ENCODE results near the gene OR2T29.
"Not testable (repeated sequence)": the region's sequence is repeated elsewhere in the genome, so short reads cannot be mapped to it uniquely, and the experiment has no call there.

Gene OR2T29

GRCh38 chr1:248547383-248547782, 15.2 kb downstream of the OR2T29 start:
- DNase-seq (ENCODE audit: low read depth); H3K4me3 ChIP-seq (ENCODE audit: low read depth, low read length): not testable (repeated sequence)

GRCh38 chr1:248537449-248537848, 25.1 kb downstream of the OR2T29 start:
- H3K4me3 ChIP-seq (ENCODE audit: low read depth, low read length); DNase-seq (ENCODE audit: low read depth): not testable (repeated sequence)

DNA sequence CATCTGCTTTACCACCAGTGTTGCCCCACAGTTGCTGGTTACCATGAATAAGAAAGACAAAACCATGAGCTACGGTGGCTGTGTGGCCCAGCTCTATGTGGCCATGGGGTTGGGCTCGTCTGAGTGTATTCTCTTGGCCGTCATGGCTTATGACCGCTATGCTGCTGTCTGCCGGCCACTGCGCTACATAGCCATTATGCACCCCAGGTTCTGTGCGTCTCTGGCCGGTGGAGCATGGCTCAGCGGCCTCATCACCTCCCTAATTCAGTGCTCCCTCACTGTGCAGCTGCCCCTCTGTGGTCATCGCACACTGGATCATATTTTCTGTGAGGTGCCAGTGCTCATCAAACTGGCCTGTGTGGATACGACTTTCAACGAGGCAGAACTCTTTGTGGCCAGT, 40.7 kb downstream of the OR2T29 start:
- H3K4me3 ChIP-seq (ENCODE audit: low read depth, low read length) = no peak overlapping the region
- TF ChIP-seq, protein P1, sequence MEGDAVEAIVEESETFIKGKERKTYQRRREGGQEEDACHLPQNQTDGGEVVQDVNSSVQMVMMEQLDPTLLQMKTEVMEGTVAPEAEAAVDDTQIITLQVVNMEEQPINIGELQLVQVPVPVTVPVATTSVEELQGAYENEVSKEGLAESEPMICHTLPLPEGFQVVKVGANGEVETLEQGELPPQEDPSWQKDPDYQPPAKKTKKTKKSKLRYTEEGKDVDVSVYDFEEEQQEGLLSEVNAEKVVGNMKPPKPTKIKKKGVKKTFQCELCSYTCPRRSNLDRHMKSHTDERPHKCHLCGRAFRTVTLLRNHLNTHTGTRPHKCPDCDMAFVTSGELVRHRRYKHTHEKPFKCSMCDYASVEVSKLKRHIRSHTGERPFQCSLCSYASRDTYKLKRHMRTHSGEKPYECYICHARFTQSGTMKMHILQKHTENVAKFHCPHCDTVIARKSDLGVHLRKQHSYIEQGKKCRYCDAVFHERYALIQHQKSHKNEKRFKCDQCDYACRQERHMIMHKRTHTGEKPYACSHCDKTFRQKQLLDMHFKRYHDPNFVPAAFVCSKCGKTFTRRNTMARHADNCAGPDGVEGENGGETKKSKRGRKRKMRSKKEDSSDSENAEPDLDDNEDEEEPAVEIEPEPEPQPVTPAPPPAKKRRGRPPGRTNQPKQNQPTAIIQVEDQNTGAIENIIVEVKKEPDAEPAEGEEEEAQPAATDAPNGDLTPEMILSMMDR (IDR thresholded peaks at IDR 0.05; ENCODE audit: insufficient read depth, low read depth, low read length, missing control alignments) = no peak
- DNase-seq (ENCODE audit: low read depth) = no peak

DNA sequence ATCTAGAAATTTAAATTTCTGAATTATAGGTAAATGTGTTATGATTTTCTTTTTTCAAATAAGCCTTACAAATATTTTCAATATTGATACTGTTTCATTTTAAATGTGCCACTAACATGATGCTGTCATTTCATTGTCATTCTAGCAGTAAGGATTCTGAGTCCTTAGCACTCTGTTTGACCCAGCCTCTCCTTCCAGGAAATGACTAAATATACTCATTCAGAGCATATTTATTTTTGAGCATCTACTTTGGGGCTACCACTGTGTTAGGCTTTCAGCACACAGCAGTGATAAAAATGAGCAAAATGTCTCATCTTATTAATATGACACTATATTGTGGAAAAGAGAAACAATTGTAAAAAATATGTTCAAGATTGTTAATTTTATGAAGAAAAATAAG, 52.4 kb downstream of the OR2T29 start:
- not testable (repeated sequence) for H3K4me3 ChIP-seq (ENCODE audit: low read depth, low read length); DNase-seq (ENCODE audit: low read depth)

DNA sequence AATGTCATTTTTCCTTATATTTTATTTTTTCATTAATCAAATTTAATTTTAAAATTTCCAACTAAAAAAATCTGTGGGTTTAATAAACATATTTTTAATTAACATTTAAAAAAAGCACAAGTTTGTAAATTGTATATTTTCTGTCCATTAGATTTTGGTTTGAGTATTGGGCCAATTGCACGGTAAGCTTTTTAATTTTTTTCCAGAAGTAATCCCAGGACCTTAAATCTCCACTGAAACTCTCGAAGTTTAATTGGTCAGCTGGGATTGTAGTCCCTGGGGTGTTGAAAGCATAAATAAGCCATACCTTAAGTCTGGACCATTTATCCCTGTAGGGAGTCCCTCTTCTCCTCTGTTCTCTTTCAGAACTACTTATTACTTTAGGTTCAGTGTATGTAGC, 54.8 kb downstream of the OR2T29 start, which contains the start of gene OR2G6:
Gene OR2G6 (plus strand): TSS at position 301 of the 400 bp plus-strand sequence. CDS start 13,574 bp downstream, outside the sequence.
- DNase-seq (ENCODE audit: low read depth); H3K4me3 ChIP-seq (ENCODE audit: low read depth, low read length): not testable (repeated sequence)

All from GM12865 (cell line).